Measurements from ENCODE around the gene ANKFN1. TPM values are rescaled to one million over a fixed set of nuclear protein-coding genes. Genes with fewer than 3 reads are reported as not detected.

Gene ANKFN1
- total RNA-seq, 1 experiment from 2014 or later: not detected

DNA sequence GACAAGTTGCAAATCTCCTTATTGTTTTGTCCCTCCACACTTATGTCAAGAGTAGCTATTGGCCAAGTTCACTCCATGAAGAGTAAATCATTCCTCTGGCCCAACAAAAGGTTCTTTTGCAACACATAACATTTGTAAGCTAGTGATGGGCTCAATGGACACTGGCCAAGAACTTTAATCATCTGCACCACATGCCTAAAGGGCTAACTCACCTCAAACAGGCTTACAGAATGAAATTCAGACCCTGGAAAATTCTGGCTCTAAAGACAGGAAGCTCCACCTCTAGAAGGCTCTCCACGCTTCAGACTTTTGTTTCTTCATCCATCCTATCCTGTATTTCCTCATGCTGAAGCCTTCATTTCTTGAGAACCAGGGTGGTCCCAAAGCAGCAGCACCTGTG, 10.9 kb upstream of the ANKFN1 start:
- Mint-ChIP-seq H3K4me3 (ENCODE audit: low read depth, unreplicated experiment) (no peak overlapping the region), H3K4me1 (ENCODE audit: low read depth, unreplicated experiment) (no peaks in the 10 kb centered on the region), H3K36me3 (ENCODE audit: insufficient read depth, unreplicated experiment) (no peaks in the 10 kb centered on the region), H3K27ac (ENCODE audit: unreplicated experiment) (no peak overlapping the region), H3K27me3 (ENCODE audit: unreplicated experiment) (peaks cover 18% of the 10 kb centered on the region), H3K9me3 (ENCODE audit: low read depth, unreplicated experiment) (no peaks in the 10 kb centered on the region)
- TF ChIP-seq, protein P1, sequence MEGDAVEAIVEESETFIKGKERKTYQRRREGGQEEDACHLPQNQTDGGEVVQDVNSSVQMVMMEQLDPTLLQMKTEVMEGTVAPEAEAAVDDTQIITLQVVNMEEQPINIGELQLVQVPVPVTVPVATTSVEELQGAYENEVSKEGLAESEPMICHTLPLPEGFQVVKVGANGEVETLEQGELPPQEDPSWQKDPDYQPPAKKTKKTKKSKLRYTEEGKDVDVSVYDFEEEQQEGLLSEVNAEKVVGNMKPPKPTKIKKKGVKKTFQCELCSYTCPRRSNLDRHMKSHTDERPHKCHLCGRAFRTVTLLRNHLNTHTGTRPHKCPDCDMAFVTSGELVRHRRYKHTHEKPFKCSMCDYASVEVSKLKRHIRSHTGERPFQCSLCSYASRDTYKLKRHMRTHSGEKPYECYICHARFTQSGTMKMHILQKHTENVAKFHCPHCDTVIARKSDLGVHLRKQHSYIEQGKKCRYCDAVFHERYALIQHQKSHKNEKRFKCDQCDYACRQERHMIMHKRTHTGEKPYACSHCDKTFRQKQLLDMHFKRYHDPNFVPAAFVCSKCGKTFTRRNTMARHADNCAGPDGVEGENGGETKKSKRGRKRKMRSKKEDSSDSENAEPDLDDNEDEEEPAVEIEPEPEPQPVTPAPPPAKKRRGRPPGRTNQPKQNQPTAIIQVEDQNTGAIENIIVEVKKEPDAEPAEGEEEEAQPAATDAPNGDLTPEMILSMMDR (IDR thresholded peaks at IDR 0.05; ENCODE audit: unreplicated experiment): no peak
- DNase-seq: no peak
- intact Hi-C loops (cut with micrococcal nuclease; ENCODE audit: unreplicated experiment): no loop called here
- CTCF ChIA-PET: no interaction called here
- BruUV-seq (replicated peaks): no TSS peak

DNA sequence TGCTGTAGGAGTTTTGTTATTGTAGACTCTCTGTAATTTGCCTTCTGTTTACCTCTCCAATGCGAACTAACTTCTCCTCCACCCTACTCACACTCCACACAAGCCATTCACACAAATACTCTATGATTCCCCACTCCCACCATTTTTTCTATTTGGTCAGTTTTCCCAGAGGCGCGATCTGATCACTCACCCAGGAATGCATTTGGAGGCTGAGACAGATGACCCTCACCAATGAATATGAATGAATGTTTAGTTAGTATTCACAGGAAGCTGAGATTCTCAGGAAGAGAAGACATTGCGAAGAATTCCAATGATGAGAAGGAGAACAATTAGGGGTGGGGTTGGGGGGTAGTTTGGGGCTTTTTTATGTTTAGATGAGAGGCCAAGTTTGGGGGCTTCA, 10.5 kb upstream of the ANKFN1 start:
- Mint-ChIP-seq H3K4me3 (ENCODE audit: low read depth, unreplicated experiment) (no peak overlapping the region), H3K9me3 (ENCODE audit: low read depth, unreplicated experiment) (no peaks in the 10 kb centered on the region), H3K27ac (ENCODE audit: unreplicated experiment) (no peak overlapping the region), H3K36me3 (ENCODE audit: insufficient read depth, unreplicated experiment) (no peaks in the 10 kb centered on the region), H3K27me3 (ENCODE audit: unreplicated experiment) (peaks cover 18% of the 10 kb centered on the region), H3K4me1 (ENCODE audit: low read depth, unreplicated experiment) (no peaks in the 10 kb centered on the region)
- CTCF ChIA-PET: no interaction called here
- no peak for DNase-seq
- BruUV-seq (replicated peaks): no TSS peak
- TF ChIP-seq, protein P1 (IDR thresholded peaks at IDR 0.05; ENCODE audit: unreplicated experiment): no peak
- intact Hi-C loops (cut with micrococcal nuclease; ENCODE audit: unreplicated experiment): no loop called here

DNA sequence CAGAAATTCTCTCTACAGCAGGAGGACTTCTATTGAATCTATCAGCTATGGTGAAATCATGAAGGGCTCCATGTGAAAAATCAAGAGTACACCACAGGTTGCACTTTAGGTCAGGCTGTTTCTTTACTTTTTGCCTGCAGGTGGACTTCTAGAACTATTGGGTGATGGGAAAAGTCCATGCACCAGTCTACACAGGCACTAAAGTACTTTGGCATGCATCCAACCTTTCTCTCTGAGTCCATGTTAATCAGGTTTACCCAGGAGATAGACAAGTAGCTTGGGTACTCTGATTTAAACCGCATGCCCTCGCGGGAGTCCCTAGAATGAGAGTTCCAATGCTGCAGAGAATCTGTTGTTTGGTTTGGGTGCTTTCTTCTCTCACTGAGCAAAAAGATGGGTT, 9.1 kb upstream of the ANKFN1 start:
- TF ChIP-seq, protein P1 (IDR thresholded peaks at IDR 0.05; ENCODE audit: unreplicated experiment): no peak
- Mint-ChIP-seq H3K27me3 (ENCODE audit: unreplicated experiment) (peaks cover 18% of the 10 kb centered on the region), H3K4me1 (ENCODE audit: low read depth, unreplicated experiment) (no peaks in the 10 kb centered on the region), H3K9me3 (ENCODE audit: low read depth, unreplicated experiment) (no peaks in the 10 kb centered on the region), H3K4me3 (ENCODE audit: low read depth, unreplicated experiment) (no peak overlapping the region), H3K36me3 (ENCODE audit: insufficient read depth, unreplicated experiment) (no peaks in the 10 kb centered on the region), H3K27ac (ENCODE audit: unreplicated experiment) (no peak overlapping the region)
- intact Hi-C loops (cut with micrococcal nuclease; ENCODE audit: unreplicated experiment): no loop called here
- BruUV-seq (replicated peaks): no TSS peak
- CTCF ChIA-PET: no interaction called here
- DNase-seq: no peak

DNA sequence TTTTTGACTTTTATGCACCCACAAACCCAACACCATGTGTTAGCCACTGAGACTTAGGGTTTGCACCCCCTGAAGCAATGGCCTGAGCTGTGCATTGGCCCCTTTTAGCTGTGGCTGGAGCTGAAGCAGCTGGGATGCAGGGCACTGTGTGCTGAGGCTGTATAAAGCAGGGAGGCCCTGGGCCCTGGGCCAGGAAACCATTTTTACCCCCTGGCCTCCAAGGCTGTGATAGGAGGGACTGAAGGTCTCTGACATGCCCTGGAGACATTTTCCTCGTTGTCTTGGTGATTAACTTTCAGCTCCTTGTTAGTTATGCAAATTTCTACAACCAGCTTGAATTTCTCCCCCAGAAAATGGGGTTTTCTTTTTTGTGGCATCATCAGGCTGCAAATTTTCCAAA, 6.7 kb upstream of the ANKFN1 start:
- H3K36me3 Mint-ChIP-seq (ENCODE audit: insufficient read depth, unreplicated experiment): no peaks in the 10 kb centered on the region
- no TSS peak for BruUV-seq (replicated peaks)
- H3K27ac Mint-ChIP-seq (ENCODE audit: unreplicated experiment): no peak overlapping the region
- no peak for DNase-seq
- TF ChIP-seq, protein P1 (IDR thresholded peaks at IDR 0.05; ENCODE audit: unreplicated experiment): no peak
- H3K4me1 Mint-ChIP-seq (ENCODE audit: low read depth, unreplicated experiment): no peaks in the 10 kb centered on the region
- peaks cover under 1% of the 10 kb centered on the region for H3K27me3 Mint-ChIP-seq (ENCODE audit: unreplicated experiment)
- no peaks in the 10 kb centered on the region for H3K9me3 Mint-ChIP-seq (ENCODE audit: low read depth, unreplicated experiment)
- CTCF ChIA-PET: no interaction called here
- no peak overlapping the region for H3K4me3 Mint-ChIP-seq (ENCODE audit: low read depth, unreplicated experiment)
- intact Hi-C loops (cut with micrococcal nuclease; ENCODE audit: unreplicated experiment): no loop called here

DNA sequence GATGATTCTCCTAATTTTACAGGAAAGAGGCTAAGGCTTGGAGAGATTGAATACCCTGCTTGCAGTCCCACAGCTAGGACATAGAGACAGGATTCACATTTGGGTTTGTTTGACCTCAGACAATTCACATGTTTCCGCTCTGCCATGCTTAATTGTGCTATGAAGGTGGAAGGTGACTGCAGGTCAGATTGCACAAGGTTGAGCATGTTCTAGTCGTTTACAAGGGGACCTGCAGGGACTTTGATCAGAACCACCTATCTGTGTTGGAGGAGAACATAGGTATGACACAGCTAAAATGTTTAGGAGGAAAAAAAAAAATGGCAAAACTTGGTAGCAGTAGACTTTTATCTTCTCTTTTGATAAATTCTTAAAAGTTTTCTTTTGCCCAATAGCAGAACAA, 4.9 kb upstream of the ANKFN1 start:
- intact Hi-C loops (cut with micrococcal nuclease; ENCODE audit: unreplicated experiment): no loop called here
- Mint-ChIP-seq H3K4me1 (ENCODE audit: low read depth, unreplicated experiment) (no peaks in the 10 kb centered on the region), H3K27ac (ENCODE audit: unreplicated experiment) (no peak overlapping the region), H3K27me3 (ENCODE audit: unreplicated experiment) (no peaks in the 10 kb centered on the region), H3K36me3 (ENCODE audit: insufficient read depth, unreplicated experiment) (no peaks in the 10 kb centered on the region), H3K4me3 (ENCODE audit: low read depth, unreplicated experiment) (no peak overlapping the region), H3K9me3 (ENCODE audit: low read depth, unreplicated experiment) (no peaks in the 10 kb centered on the region)
- no TSS peak for BruUV-seq (replicated peaks)
- CTCF ChIA-PET: no interaction called here
- TF ChIP-seq, protein P1 (IDR thresholded peaks at IDR 0.05; ENCODE audit: unreplicated experiment): no peak
- DNase-seq: no peak

Data from Calu3 (cell line).